ENCODE measurements around the gene NR2F1-AS1.

NR2F1-AS1 gene

DNA sequence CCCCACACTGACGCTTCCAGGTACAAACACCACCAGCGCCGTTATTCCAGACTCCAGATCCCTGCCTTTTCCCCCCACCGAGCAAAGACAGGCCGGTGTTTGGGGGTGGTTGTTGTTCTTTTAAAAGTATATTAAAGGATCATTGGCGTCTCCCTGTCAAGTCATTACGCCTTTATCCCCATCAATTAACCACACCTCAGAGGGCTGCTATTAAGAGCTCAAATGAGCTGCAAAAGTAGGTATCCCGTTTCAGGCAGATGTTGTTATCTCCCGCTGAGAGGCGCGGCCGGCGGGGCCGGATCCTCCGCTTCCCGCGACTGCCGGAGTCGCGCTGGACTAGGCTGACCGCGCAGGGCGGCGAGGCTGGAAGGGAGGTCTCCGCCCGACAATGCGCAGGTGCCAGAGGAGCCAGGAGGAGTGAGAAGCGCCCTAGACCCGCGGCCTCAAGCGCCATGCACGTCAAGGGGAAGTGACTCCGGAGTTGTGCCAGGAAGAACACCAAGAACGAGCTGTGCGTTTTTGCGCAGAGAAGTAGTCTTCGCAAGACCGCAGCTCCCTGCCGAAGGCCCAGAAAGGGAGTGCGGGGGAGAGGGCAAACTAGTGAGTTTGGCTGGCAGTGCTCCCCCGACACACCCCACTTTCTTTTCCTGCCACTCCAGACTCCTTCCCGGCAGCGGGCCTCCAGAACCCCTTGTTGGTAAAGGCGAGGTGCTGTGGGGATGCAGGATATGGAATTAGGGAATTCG, 8.2 kb downstream of the NR2F1-AS1 start:
- DNase-seq (ENCODE audit: extremely low read depth, low read depth) = no peak
- TF ChIP-seq, protein P1, sequence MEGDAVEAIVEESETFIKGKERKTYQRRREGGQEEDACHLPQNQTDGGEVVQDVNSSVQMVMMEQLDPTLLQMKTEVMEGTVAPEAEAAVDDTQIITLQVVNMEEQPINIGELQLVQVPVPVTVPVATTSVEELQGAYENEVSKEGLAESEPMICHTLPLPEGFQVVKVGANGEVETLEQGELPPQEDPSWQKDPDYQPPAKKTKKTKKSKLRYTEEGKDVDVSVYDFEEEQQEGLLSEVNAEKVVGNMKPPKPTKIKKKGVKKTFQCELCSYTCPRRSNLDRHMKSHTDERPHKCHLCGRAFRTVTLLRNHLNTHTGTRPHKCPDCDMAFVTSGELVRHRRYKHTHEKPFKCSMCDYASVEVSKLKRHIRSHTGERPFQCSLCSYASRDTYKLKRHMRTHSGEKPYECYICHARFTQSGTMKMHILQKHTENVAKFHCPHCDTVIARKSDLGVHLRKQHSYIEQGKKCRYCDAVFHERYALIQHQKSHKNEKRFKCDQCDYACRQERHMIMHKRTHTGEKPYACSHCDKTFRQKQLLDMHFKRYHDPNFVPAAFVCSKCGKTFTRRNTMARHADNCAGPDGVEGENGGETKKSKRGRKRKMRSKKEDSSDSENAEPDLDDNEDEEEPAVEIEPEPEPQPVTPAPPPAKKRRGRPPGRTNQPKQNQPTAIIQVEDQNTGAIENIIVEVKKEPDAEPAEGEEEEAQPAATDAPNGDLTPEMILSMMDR (IDR thresholded peaks at IDR 0.05; ENCODE audit: low read depth, low read length) = no peak

- no peak for DNase-seq (ENCODE audit: extremely low read depth, low read depth)
- TF ChIP-seq, protein P1 (IDR thresholded peaks at IDR 0.05; ENCODE audit: low read depth, low read length) = no peak
Measured at GRCh38 chr5:93572101-93572607, 8.9 kb downstream of the NR2F1-AS1 start.

- DNase-seq (ENCODE audit: extremely low read depth, low read depth) = no peak
- TF ChIP-seq, protein P1 (IDR thresholded peaks at IDR 0.05; ENCODE audit: low read depth, low read length) = no peak
Measured at GRCh38 chr5:93571114-93571949, 9.7 kb downstream of the NR2F1-AS1 start.

DNA sequence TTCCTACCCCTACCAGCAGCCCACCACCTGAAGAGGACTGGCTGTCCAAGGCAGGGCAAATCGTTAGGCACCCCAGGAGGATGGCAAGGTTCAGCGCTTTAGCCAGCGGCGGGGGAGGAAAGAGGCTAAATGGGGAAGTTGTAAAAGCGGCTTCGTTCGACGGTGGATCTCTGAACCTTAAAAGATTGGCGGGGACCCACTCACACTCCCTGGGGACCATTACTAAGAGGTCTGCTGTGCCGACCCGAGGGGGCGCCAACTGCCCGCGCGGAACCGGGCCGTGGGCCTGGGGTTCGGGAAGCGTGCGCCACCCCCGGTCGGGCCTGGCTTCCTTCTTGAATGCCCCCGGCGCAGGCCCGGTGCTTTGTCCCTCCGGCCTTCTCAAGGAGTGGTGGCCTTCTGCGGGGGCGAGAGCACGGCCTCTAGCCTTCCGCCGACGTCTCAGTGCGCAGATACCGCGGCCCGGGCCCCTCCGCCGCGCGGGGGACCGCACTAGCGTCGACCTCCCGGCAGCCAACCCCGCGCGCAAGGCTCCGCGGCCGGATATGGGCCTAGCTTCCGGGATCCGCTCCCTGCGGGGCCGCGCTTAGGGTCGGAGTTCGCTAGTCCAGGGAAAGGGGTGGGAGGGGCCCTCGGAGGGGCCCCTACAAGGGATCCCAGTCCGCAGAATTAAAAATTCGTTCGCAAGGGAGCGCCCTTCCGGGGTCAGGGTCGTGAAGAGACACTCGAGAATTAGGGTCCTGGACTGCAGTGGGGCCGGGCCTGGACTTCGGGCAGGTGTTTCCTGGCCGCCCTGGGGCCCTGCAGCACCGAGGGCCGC, 10.5 kb downstream of the NR2F1-AS1 start:
- no peak for DNase-seq (ENCODE audit: extremely low read depth, low read depth)
- TF ChIP-seq, protein P1 (IDR thresholded peaks at IDR 0.05; ENCODE audit: low read depth, low read length) = no peak

GRCh38 chr5:93569300-93570160, 11.5 kb downstream of the NR2F1-AS1 start:
- TF ChIP-seq, protein P1 (IDR thresholded peaks at IDR 0.05; ENCODE audit: low read depth, low read length) = no peak
- DNase-seq (ENCODE audit: extremely low read depth, low read depth) = no peak

DNA sequence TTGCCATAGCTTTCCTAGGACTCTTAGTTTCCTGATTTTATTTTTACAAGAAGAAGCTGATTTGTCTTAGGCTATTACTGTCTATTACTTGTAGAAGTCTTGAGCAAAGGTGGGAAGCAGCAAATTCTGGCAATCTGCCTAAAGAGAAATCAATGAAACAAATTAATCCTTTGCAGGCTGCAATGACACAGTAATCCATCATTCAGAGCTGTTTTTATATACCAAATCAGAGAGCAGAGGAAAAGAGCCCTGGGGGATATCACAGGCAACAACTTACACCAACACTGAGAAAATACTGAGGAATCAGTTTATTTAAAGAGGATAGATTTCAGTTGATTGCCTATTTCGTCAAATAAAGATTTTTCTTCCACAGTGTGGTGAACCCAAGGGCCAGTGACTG, 13.6 kb downstream of the NR2F1-AS1 start:
- no peak for DNase-seq (ENCODE audit: extremely low read depth, low read depth)
- TF ChIP-seq, protein P1 (IDR thresholded peaks at IDR 0.05; ENCODE audit: low read depth, low read length) = no peak

Measured in AG09319 (cell line).